ENCODE measurements around the gene CDX4. TPM values are rescaled to one million over a fixed set of nuclear protein-coding genes. Genes with fewer than 3 reads are reported as not detected.
"Not testable (repeated sequence)": the region's sequence is repeated elsewhere in the genome, so short reads cannot be mapped to it uniquely, and the experiment has no call there.

CDX4 gene
- total RNA-seq, 1 donor from 2014 or later: not detected

- Mint-ChIP-seq H3K27ac (ENCODE audit: unreplicated experiment) (no peak overlapping the region), H3K36me3 (ENCODE audit: low read depth) (peaks cover 2% of the 10 kb centered on the region), H3K4me1 (no peaks in the 10 kb centered on the region), H3K4me3 (no peak overlapping the region), H3K9me3 (peaks cover 4% of the 10 kb centered on the region), H3K27me3 (ENCODE audit: low read depth) (no peaks in the 10 kb centered on the region)
- TF ChIP-seq CTCF (conservative IDR thresholded peaks at IDR 0.05): no peak
- no peak for DNase-seq (ENCODE audit: low read depth, low spot score)
Measured at GRCh38 chrX:73481521-73481920, 34.7 kb downstream of the CDX4 start.

- Mint-ChIP-seq H3K9me3 (no peaks in the 10 kb centered on the region), H3K36me3 (ENCODE audit: low read depth) (peaks cover 2% of the 10 kb centered on the region), H3K4me1 (no peaks in the 10 kb centered on the region), H3K4me3 (no peak overlapping the region), H3K27me3 (ENCODE audit: low read depth) (peaks cover 5% of the 10 kb centered on the region), H3K27ac (ENCODE audit: unreplicated experiment) (no peak overlapping the region)
- DNase-seq (ENCODE audit: low read depth, low spot score): no peak
- TF ChIP-seq CTCF (conservative IDR thresholded peaks at IDR 0.05): no peak
Measured at GRCh38 chrX:73490661-73491060, 43.8 kb downstream of the CDX4 start.

GRCh38 chrX:73492178-73492577 is 45.3 kb downstream of the CDX4 start:
- H3K27ac Mint-ChIP-seq (ENCODE audit: unreplicated experiment); H3K4me1 Mint-ChIP-seq; H3K27me3 Mint-ChIP-seq (ENCODE audit: low read depth); H3K4me3 Mint-ChIP-seq; H3K9me3 Mint-ChIP-seq; DNase-seq (ENCODE audit: low read depth, low spot score); H3K36me3 Mint-ChIP-seq (ENCODE audit: low read depth): not testable (repeated sequence)

Other genes with a start within 250 kb of the CDX4 start
- gene NAP1L2, start 232.2 kb upstream of the CDX4 start, total RNA-seq: 7.2 and 7.3 TPM in 2 replicates
- gene CHIC1, start 116.1 kb downstream of the CDX4 start, total RNA-seq: 8.1 and 8.5 TPM in 2 replicates

Measured in neural crest cell (in vitro differentiated cells).